Measurements from ENCODE around the gene FAHD1. TPM values are rescaled to one million over a fixed set of nuclear protein-coding genes. Genes with fewer than 3 reads are reported as not detected.

The FAHD1 gene
- polyA plus RNA-seq, 3 donors = 7.5 to 24.9 (median 17.3) TPM

DNA sequence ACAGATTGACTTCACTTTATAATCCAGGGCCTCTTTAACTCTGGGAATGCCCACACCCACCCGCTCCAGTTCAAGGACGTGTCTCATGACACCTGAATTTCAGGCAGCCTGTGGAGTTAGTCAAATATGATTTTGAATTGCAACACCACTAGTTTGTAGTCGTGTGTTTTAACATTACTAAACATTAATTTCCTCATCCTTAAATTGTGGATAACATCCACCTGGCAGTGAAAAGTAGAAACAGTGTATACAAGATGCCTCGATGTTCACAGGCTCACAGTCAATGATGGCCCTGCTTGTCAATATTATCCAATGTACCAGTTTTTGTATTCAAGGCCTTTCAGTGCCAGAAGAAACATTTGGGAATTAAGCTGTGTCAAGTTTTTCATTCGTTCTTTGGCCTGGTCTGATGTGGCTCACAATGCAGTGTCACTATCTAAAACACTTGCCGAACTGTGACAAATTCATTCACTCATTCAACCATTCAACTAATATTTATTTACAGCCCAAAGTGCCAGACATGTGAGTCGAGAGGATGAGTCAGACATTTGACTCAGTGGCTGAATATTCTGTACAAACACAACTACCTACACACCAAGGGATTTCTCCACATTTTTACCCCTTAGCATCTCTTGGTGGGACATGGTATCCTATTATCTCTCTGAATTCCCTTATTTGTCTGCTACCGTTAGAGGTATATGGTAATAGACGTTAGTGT is 43.5 kb downstream of the FAHD1 start:
- H3K4me1 ChIP-seq (ENCODE audit: control insufficient read depth in 1 of 2, insufficient read depth in 2 of 2, low read length in 2 of 2) = peaks cover 0 to 8% of the 10 kb centered on the region in 2 donors
- peaks cover 28 to 41% (median 40%) of the 10 kb centered on the region in 3 donors for H3K27me3 Mint-ChIP-seq (ENCODE audit: low read depth in 3 of 3)
- H2AFZ ChIP-seq (ENCODE audit: insufficient read depth, low read depth, low read length, poor library complexity, severe bottlenecking) = no peak overlapping the region
- TF ChIP-seq, protein P1, sequence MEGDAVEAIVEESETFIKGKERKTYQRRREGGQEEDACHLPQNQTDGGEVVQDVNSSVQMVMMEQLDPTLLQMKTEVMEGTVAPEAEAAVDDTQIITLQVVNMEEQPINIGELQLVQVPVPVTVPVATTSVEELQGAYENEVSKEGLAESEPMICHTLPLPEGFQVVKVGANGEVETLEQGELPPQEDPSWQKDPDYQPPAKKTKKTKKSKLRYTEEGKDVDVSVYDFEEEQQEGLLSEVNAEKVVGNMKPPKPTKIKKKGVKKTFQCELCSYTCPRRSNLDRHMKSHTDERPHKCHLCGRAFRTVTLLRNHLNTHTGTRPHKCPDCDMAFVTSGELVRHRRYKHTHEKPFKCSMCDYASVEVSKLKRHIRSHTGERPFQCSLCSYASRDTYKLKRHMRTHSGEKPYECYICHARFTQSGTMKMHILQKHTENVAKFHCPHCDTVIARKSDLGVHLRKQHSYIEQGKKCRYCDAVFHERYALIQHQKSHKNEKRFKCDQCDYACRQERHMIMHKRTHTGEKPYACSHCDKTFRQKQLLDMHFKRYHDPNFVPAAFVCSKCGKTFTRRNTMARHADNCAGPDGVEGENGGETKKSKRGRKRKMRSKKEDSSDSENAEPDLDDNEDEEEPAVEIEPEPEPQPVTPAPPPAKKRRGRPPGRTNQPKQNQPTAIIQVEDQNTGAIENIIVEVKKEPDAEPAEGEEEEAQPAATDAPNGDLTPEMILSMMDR (IDR thresholded peaks at IDR 0.05) = no peak
- H3K27me3 ChIP-seq (ENCODE audit: control insufficient read depth in 2 of 2, insufficient read depth in 2 of 2, low read length in 2 of 2) = peaks cover 15 to 35% of the 10 kb centered on the region in 2 donors
- no peaks in the 10 kb centered on the region for H3K79me2 ChIP-seq (ENCODE audit: insufficient read depth, low read length)
- H3K27ac ChIP-seq (ENCODE audit: low read depth in 1 of 2, low read length in 2 of 2) = no peak overlapping the region
- peaks cover 7% of the 10 kb centered on the region for H3K4me1 Mint-ChIP-seq
- H3K36me3 Mint-ChIP-seq = peaks cover 0 to 2% of the 10 kb centered on the region in 2 donors
- H3K9me3 Mint-ChIP-seq = peaks cover 4 to 12% (median 7%) of the 10 kb centered on the region in 7 donors
- no peak overlapping the region for H3K27ac Mint-ChIP-seq
- no peak overlapping the region for H3K4me2 ChIP-seq (replicated peaks; ENCODE audit: extremely low read depth, low read length, poor library complexity, severe bottlenecking)
- intact Hi-C loops (cut with micrococcal nuclease) = no loop called here
- H3K36me3 ChIP-seq (replicated peaks in 1 of 2; ENCODE audit: control insufficient read depth in 1 of 2, insufficient read depth in 2 of 2, low read length in 2 of 2) = no peaks in the 10 kb centered on the region
- no peak overlapping the region for H3K9ac ChIP-seq (ENCODE audit: insufficient read depth, low read length, poor library complexity, severe bottlenecking)
- no peak for DNase-seq
- H3K4me3 Mint-ChIP-seq = no peak overlapping the region
- WGBS (ENCODE audit: insufficient coverage) = 76% methylated on average over 4 of the region's 9 CpGs
- peaks cover 4 to 8% of the 10 kb centered on the region in 2 donors for H3K9me3 ChIP-seq (replicated peaks in 1 of 2; ENCODE audit: control insufficient read depth in 1 of 2, insufficient read depth in 1 of 2, low read length in 2 of 2)
- no peaks in the 10 kb centered on the region for H4K20me1 ChIP-seq (ENCODE audit: insufficient read depth, low read length)
- no peak overlapping the region for H3K4me3 ChIP-seq (replicated peaks in 1 of 3; ENCODE audit: low read depth in 2 of 3, low read length in 3 of 3)

DNA sequence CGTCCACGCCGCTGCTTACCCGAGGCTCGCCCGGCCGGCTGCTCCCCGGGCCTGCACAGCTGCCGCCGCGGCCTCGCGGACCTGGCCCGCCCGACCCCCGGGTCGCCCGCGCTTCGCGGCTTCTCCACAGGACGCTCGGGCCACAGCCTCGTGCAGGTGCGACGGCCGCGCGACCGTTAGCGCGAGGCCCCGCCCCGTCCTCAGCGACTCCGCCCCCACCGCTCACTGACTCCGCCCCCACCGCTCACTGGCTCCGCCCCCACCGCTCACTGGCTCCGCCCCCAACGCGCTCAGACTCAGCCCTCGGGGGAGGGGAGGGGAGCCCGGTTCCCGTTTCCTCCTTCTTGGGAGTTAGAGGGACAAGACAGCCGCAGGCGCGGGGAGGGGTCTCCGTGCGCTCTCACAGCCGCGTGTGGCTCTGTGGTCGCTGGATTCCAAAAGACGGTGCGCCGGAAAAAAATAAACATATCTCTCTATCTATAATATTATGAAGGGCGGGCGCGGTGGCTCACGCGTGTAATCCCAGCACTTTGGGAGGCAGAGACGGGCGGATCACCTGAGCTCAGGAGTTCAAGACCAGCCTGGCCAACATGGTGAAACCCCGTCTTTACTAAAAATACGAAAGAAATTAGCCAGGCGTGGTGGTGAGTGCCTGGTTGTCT is 45.1 kb downstream of the FAHD1 start, which contains the start of gene MEIOB:
TSS of gene MEIOB (minus strand) at position 191 of the 662 bp plus-strand sequence. CDS start 3,989 bp downstream, outside the sequence.
- TF ChIP-seq, protein P1 (IDR thresholded peaks at IDR 0.05) = no peak
- H3K27ac Mint-ChIP-seq = peak within 1 kb of the TSS in 1 of 7 donors; percentile 58
- 20% methylated on average over 31 of the region's 68 CpGs for WGBS (ENCODE audit: insufficient coverage)
- peaks cover 4 to 9% (median 7%) of the 10 kb centered on the region in 7 donors for H3K9me3 Mint-ChIP-seq
- H3K9me3 ChIP-seq (replicated peaks in 1 of 2; ENCODE audit: control insufficient read depth in 1 of 2, insufficient read depth in 1 of 2, low read length in 2 of 2) = peaks cover 4 to 8% of the 10 kb centered on the region in 2 donors
- peaks cover 7% of the 10 kb centered on the region for H3K4me1 Mint-ChIP-seq
- H3K4me3 ChIP-seq (replicated peaks in 1 of 3; ENCODE audit: low read depth in 2 of 3, low read length in 3 of 3) = peak within 1 kb of the TSS in 1 of 3 experiments; percentile 32
- H3K4me2 ChIP-seq (replicated peaks; ENCODE audit: extremely low read depth, low read length, poor library complexity, severe bottlenecking) = peak within 1 kb of the TSS; percentile 46
- H3K27ac ChIP-seq (ENCODE audit: low read depth in 1 of 2, low read length in 2 of 2) = no peak within 1 kb of the TSS
- H3K79me2 ChIP-seq (ENCODE audit: insufficient read depth, low read length) = no peaks in the 10 kb centered on the region
- H3K4me1 ChIP-seq (ENCODE audit: control insufficient read depth in 1 of 2, insufficient read depth in 2 of 2, low read length in 2 of 2) = peaks cover 0 to 8% of the 10 kb centered on the region in 2 donors
- peaks cover 10 to 28% of the 10 kb centered on the region in 2 donors for H3K27me3 ChIP-seq (ENCODE audit: control insufficient read depth in 2 of 2, insufficient read depth in 2 of 2, low read length in 2 of 2)
- H3K4me3 Mint-ChIP-seq = peak within 1 kb of the TSS; percentile 62 to 92
- peak; percentile 16 to 52 (median 30) for DNase-seq
- peaks cover 0 to 2% of the 10 kb centered on the region in 2 donors for H3K36me3 Mint-ChIP-seq
- intact Hi-C loops (cut with micrococcal nuclease) = no loop called here
- H2AFZ ChIP-seq (ENCODE audit: insufficient read depth, low read depth, low read length, poor library complexity, severe bottlenecking) = no peak within 1 kb of the TSS
- H3K9ac ChIP-seq (ENCODE audit: insufficient read depth, low read length, poor library complexity, severe bottlenecking) = no peak within 1 kb of the TSS
- H3K36me3 ChIP-seq (replicated peaks in 1 of 2; ENCODE audit: control insufficient read depth in 1 of 2, insufficient read depth in 2 of 2, low read length in 2 of 2) = no peaks in the 10 kb centered on the region
- no peaks in the 10 kb centered on the region for H4K20me1 ChIP-seq (ENCODE audit: insufficient read depth, low read length)
- H3K27me3 Mint-ChIP-seq (ENCODE audit: low read depth in 3 of 3) = peaks cover 26 to 40% (median 39%) of the 10 kb centered on the region in 3 donors

Measured in CD14-positive monocyte (primary cell).